ENCODE measurements around the gene STARD5. TPM values are rescaled to one million over a fixed set of nuclear protein-coding genes. Genes with fewer than 3 reads are reported as not detected.

The STARD5 gene
- total RNA-seq, 6 experiments from 2014 or later = 16.4 to 49.9 (median 19.7) TPM

DNA sequence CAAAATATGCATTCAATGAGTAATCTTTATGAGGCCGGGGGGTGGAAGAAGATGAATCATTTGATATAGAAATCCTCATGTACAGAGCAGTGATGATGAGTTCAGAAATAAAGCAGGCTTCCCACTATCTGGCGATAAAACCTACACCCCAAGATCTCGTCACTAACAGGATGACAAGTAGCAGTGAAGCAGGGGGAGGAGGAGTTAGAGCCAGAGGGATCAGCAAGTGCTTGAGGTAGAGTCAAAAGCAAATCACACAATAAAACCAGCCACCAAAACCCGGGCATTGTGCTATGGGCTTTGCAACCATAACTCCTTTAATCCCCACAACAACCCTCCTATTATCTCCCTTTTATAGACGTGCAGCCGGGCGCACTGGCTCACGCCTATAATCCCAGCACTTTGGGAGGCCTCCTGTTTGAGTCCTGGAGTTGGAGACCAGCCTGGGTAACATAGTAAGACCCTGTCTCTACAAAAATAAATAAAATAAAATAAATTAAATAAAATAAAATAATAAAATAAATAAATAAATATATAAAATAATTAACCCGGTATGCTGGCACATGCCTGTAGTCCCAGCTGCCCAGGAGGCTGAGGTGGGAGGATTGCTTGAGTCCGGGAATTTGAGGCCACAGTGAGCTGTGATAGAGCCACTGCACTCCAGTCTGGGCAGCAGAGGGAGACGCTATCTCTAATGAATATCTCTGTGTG is 53.0 kb downstream of the STARD5 start:
- 82% methylated on average over 11 of the region's 11 CpGs for WGBS (ENCODE audit: insufficient coverage, low coverage, low lambda C conversion rate, missing lambda C conversion rate)
- Histone ChIP-seq H3K4me3 (no peak overlapping the region), H3K27ac (no peak overlapping the region), H3K27me3 (no peaks in the 10 kb centered on the region), H3K9me3 (no peaks in the 10 kb centered on the region), H3K36me3 (no peaks in the 10 kb centered on the region), H3K4me1 (peaks cover 0 to 38% (median 12%) of the 10 kb centered on the region in 4 donors)
- no peak for TF ChIP-seq POLR2A (IDR thresholded peaks at IDR 0.05)
- TF ChIP-seq, protein P1, sequence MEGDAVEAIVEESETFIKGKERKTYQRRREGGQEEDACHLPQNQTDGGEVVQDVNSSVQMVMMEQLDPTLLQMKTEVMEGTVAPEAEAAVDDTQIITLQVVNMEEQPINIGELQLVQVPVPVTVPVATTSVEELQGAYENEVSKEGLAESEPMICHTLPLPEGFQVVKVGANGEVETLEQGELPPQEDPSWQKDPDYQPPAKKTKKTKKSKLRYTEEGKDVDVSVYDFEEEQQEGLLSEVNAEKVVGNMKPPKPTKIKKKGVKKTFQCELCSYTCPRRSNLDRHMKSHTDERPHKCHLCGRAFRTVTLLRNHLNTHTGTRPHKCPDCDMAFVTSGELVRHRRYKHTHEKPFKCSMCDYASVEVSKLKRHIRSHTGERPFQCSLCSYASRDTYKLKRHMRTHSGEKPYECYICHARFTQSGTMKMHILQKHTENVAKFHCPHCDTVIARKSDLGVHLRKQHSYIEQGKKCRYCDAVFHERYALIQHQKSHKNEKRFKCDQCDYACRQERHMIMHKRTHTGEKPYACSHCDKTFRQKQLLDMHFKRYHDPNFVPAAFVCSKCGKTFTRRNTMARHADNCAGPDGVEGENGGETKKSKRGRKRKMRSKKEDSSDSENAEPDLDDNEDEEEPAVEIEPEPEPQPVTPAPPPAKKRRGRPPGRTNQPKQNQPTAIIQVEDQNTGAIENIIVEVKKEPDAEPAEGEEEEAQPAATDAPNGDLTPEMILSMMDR (IDR thresholded peaks at IDR 0.05) = no peak
- ATAC-seq (no peak), DNase-seq (no peak)
- intact Hi-C loops (cut with DNase I) = loop anchor here (10.0 kb wide), 3 partner anchors 64 to 134 kb away; no protein-coding TSS in a partner anchor

DNA sequence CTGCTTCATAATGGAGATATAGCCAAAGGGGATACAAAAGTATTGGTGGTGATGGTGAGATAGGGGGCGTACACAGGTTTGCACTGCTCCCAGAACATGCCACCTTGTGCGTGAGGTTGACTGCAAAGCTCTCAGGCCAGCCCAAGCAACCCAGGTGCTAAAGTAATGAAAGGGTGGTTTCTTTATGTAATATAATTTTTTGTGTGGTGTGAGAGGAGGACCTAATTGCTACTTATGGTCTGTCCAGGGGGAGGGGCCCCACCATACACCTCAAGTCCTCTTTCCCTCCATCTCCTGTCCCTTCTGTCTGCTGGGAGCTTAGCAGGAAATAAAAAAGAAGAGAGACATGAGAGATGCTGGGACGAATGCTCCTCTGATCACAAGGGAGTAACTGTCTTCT is 53.8 kb downstream of the STARD5 start:
- Histone ChIP-seq H3K27me3 (no peaks in the 10 kb centered on the region), H3K27ac (no peak overlapping the region), H3K36me3 (no peaks in the 10 kb centered on the region), H3K4me1 (peaks cover 0 to 40% (median 14%) of the 10 kb centered on the region in 4 donors), H3K4me3 (no peak overlapping the region), H3K9me3 (no peaks in the 10 kb centered on the region)
- TF ChIP-seq, protein P1 (IDR thresholded peaks at IDR 0.05) = no peak
- no peak for TF ChIP-seq POLR2A (IDR thresholded peaks at IDR 0.05)
- 87% methylated on average over 3 of the region's 3 CpGs for WGBS (ENCODE audit: insufficient coverage, low coverage, low lambda C conversion rate, missing lambda C conversion rate)
- ATAC-seq = no peak
- intact Hi-C loops (cut with DNase I) = loop anchor here (10.0 kb wide), 3 partner anchors 65 to 135 kb away; no protein-coding TSS in a partner anchor
- DNase-seq = no peak

DNA sequence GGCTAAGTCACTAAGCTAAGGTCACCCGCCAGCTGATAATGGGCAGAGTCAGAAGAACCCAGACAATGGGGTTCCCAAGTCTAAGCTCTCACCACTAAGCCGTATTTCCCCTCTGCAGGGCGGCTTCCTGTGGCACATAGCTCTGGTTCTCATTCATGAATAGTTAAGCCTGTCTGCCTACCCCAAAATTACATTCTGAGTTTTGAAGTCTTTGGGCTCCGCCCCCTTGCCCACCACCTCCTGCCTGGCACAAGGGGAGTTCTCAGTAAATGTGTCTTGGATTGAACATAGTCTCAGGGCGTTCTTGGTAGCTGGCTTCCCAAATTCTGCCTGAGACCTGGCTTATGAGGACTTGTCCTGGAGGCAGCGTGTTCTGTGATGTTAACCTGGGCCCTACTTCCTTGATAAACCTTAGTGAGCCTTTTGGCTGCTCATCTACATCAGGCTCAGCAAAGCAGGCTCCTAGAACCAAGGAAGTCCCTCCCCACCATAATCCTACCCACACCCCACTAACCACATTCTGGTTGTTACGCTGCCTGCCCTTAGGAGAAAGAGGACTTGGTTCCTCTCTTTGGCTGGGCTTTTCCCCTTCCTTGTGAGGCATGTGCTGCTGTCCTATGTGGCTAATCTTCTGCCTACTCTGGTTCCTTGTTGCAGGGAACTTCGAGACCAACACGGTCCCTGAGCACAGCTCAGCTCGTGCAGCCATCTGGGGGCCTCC is 54.9 kb downstream of the STARD5 start:
- H3K27ac ChIP-seq = no peak overlapping the region
- 47% methylated on average over 3 of the region's 10 CpGs for WGBS (ENCODE audit: insufficient coverage, low coverage, low lambda C conversion rate, missing lambda C conversion rate)
- no peak for ATAC-seq
- peaks cover 0 to 31% (median 11%) of the 10 kb centered on the region in 4 donors for H3K4me1 ChIP-seq
- H3K9me3 ChIP-seq = no peaks in the 10 kb centered on the region
- TF ChIP-seq, protein P1 (IDR thresholded peaks at IDR 0.05) = no peak
- TF ChIP-seq POLR2A (IDR thresholded peaks at IDR 0.05) = no peak
- H3K4me3 ChIP-seq = no peak overlapping the region
- DNase-seq = no peak
- no peaks in the 10 kb centered on the region for H3K36me3 ChIP-seq
- no peaks in the 10 kb centered on the region for H3K27me3 ChIP-seq
- intact Hi-C loops (cut with DNase I) = loop anchor here (5.0 to 10.0 kb wide), 3 partner anchors 157 to 274 kb away; no protein-coding TSS in a partner anchor

DNA sequence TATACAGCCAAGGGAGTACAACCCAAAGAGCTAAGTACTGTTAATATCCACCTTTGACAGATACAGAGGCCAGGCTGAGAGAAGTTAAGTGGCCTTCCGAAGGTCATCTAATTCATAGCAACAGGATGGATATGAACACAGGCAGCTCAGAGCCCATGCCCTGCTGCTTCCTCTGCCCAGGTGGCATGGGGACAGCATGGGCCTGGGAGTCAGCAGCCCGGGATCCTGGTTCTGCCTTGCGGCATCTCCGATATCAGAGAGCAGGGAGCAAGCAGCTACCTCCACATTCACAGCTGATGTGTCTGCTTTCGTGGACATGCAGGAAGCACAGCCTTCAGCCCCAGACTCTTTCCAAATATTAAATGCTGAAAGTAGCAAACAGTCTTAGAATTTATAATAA is 55.6 kb downstream of the STARD5 start:
- WGBS (ENCODE audit: insufficient coverage, low coverage, low lambda C conversion rate, missing lambda C conversion rate) = no CpG with 5 or more reads among the region's 5 CpGs
- no peak for DNase-seq

More for the DNA sequence above, 55.6 kb downstream of the STARD5 start:
- no peaks in the 10 kb centered on the region for H3K27me3 ChIP-seq
- no peak overlapping the region for H3K4me3 ChIP-seq
- TF ChIP-seq POLR2A (IDR thresholded peaks at IDR 0.05) = no peak
- TF ChIP-seq, protein P1 (IDR thresholded peaks at IDR 0.05) = no peak
- peaks cover 0 to 26% (median 8%) of the 10 kb centered on the region in 4 donors for H3K4me1 ChIP-seq
- no peaks in the 10 kb centered on the region for H3K36me3 ChIP-seq
- H3K9me3 ChIP-seq = no peaks in the 10 kb centered on the region
- intact Hi-C loops (cut with DNase I) = loop anchor here (5.0 to 10.0 kb wide), 3 partner anchors 156 to 274 kb away; no protein-coding TSS in a partner anchor
- ATAC-seq = no peak
- H3K27ac ChIP-seq = no peak overlapping the region
